Osteocyte (in vitro differentiated cells): ENCODE results near the gene TNS3. TPM values are rescaled to one million over a fixed set of nuclear protein-coding genes. Genes with fewer than 3 reads are reported as not detected.

Experiments
- DNase-seq: peaks from one replicate; pipeline ENCODE4 v3.0.0; 2021; ENCODE audit warnings: mixed read lengths; ENCODE audit not compliant: unreplicated experiment; ENCODE audit errors: extremely low spot score
- H3K27ac Mint-ChIP-seq: one replicate; pipeline ENCODE4 v1.8.0; 2021; ENCODE audit warnings: mild to moderate bottlenecking, mixed read lengths; ENCODE audit not compliant: unreplicated experiment
- H3K27me3 Mint-ChIP-seq: one replicate; pipeline ENCODE4 v1.8.0; 2021; ENCODE audit warnings: mixed read lengths; ENCODE audit not compliant: unreplicated experiment
- H3K36me3 Mint-ChIP-seq: one replicate; pipeline ENCODE4 v1.8.0; 2021; ENCODE audit warnings: mixed read lengths; ENCODE audit not compliant: unreplicated experiment
- H3K4me1 Mint-ChIP-seq: one replicate; pipeline ENCODE4 v1.8.0; 2021; ENCODE audit warnings: mixed read lengths; ENCODE audit not compliant: unreplicated experiment
- H3K4me3 Mint-ChIP-seq: one replicate; pipeline ENCODE4 v1.8.0; 2021; ENCODE audit warnings: mild to moderate bottlenecking, moderate library complexity, mixed read lengths; ENCODE audit not compliant: unreplicated experiment
- H3K9me3 Mint-ChIP-seq: one replicate; pipeline ENCODE4 v1.8.0; 2021; ENCODE audit warnings: mixed read lengths; ENCODE audit not compliant: unreplicated experiment
- CTCF ChIP-seq: fragments of 200-600 bp; sonication (generic); IDR thresholded peaks from 2 replicates; pipeline ENCODE4 v1.5.0; 2021; ENCODE audit warnings: antibody characterized with exemption, mild to moderate bottlenecking, moderate library complexity
- total RNA-seq: library from RNA; stranded (reverse); gene quantifications from 2 replicates; pipeline ENCODE4 v1.2.1, GENCODE V29; 2021

Gene TNS3
- total RNA-seq, 1 donor from 2014 or later: 93.8 TPM

DNA sequence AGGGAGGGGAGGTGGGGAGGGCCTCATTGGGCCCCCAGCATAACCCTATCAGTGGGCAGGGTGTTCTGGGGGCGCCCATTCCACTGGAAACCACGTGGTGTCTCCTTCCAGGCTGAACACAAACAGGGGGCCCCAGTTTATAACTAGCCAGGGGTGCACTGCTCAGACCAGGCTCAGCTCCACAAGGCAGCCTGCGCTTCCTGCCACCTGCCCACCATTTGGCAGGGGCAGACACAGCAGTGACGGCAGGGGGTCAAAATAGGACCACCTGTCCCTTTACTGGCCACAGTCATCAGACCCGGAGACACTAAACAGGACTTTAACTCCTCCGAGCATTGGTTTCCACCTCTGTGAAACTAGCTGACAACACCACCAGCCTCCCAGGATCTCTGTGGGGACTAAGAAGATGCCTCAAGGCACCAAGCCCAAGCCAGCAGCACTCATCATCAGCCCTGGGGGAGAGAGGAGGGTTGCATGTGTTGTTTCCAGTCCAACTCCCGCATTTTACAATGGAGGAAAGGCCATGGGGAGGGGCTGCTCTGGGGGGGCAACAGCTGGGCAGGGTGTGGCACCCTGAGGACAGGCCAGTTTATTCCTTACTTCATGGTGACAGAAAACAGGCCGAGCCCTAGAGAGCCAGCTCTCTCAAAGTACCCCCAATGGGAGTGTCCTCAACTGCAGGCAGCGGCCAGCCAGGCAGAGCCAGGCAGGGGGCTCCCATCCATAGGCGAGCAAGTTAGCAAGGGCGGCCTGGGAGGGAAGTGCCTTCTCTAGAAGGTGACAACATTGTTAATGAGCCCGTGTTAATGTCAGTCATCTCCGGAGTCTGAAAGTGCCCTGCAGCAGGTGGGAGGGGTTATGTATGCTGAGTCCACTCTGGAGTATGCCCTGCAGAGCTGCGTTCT is 127.6 kb downstream of the TNS3 start:
- Mint-ChIP-seq H3K27me3 (no peaks in the 10 kb centered on the region), H3K27ac (peak overlapping the region; percentile 85), H3K36me3 (no peaks in the 10 kb centered on the region), H3K9me3 (no peaks in the 10 kb centered on the region), H3K4me3 (peak overlapping the region; percentile 32), H3K4me1 (peaks cover 82% of the 10 kb centered on the region)
- no peak for DNase-seq
- TF ChIP-seq CTCF: no peak

DNA sequence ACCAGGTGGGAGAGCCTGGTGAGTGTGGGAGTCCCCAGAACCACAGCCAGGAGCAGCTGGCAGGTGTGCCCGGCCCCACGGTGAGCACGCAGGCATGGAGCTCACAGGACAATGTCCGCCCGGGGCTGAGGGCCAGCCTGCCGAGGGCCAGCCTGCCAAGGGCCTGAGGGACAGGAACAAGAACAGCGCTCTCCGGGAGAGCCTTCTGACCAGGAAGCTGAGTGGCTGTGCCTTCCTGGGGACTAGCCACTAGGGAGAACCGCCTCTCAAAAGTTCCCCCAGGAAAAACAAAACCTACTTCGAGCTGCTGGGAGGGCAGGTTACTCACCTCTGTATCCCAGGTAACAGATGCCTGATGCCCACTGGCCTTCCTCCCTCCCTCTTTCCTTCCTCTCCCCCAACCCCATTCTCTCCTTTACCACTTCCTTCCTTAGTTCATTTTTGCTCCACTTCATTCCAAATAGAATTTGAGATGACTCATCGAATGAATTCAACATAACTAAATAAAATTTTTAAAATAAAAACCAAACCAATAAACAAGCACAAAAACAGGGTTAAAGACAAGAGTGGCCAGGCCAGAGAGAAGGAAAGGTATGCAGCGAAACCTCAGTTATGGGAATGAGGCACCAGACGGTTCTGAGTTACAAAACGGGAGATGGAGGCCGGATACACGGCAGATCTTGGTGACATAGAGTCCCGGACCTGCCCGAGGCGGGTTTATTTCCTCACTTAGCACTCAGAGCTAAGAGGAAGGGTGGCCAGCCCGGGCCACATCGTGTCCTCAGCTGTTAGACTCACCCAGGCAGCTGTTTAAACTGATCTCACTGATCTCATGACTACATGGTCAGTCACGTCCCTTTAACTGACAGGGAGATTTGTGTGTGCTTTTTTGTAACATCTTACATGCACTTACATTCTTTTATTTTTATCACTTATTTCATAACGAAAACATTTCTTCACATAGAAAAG is 128.5 kb downstream of the TNS3 start:
- Mint-ChIP-seq H3K9me3 (no peaks in the 10 kb centered on the region), H3K4me1 (peaks cover 79% of the 10 kb centered on the region), H3K36me3 (peaks cover 2% of the 10 kb centered on the region), H3K27me3 (no peaks in the 10 kb centered on the region), H3K4me3 (peak overlapping the region; percentile 28), H3K27ac (peak overlapping the region; percentile 85)
- DNase-seq: no peak
- no peak for TF ChIP-seq CTCF

GRCh38 chr7:47452715-47453092 is 129.2 kb downstream of the TNS3 start:
- Mint-ChIP-seq H3K27ac (peak overlapping the region; percentile 85), H3K4me1 (peaks cover 72% of the 10 kb centered on the region), H3K4me3 (no peak overlapping the region), H3K36me3 (peaks cover 2% of the 10 kb centered on the region), H3K27me3 (no peaks in the 10 kb centered on the region), H3K9me3 (no peaks in the 10 kb centered on the region)
- DNase-seq: no peak
- TF ChIP-seq CTCF: no peak

GRCh38 chr7:47452295-47452694 is 129.6 kb downstream of the TNS3 start:
- peaks cover 68% of the 10 kb centered on the region for H3K4me1 Mint-ChIP-seq
- H3K9me3 Mint-ChIP-seq: no peaks in the 10 kb centered on the region
- H3K36me3 Mint-ChIP-seq: peaks cover 2% of the 10 kb centered on the region
- DNase-seq: no peak
- no peak overlapping the region for H3K4me3 Mint-ChIP-seq
- no peaks in the 10 kb centered on the region for H3K27me3 Mint-ChIP-seq
- TF ChIP-seq CTCF: no peak
- H3K27ac Mint-ChIP-seq: peak overlapping the region; percentile 85

- TF ChIP-seq CTCF: no peak
- H3K4me1 Mint-ChIP-seq: peaks cover 71% of the 10 kb centered on the region
- H3K27ac Mint-ChIP-seq: peak overlapping the region; percentile 85
- no peak overlapping the region for H3K4me3 Mint-ChIP-seq
- peaks cover 5% of the 10 kb centered on the region for H3K36me3 Mint-ChIP-seq
- DNase-seq: no peak
- H3K27me3 Mint-ChIP-seq: no peaks in the 10 kb centered on the region
- no peaks in the 10 kb centered on the region for H3K9me3 Mint-ChIP-seq
Observed at GRCh38 chr7:47451851-47452205, 130.1 kb downstream of the TNS3 start.
